Liver (tissue), 9 donors: Measurements from ENCODE around the gene LUC7L3. TPM values are rescaled to one million over a fixed set of nuclear protein-coding genes. Genes with fewer than 3 reads are reported as not detected.

Experiments used
- DNase-seq: peaks from one replicate; pipeline ENCODE4 v3.0.0-alpha.2; 2017; ENCODE audit warnings: low spot score
- H3K27ac ChIP-seq, 2 donors: one replicate each; pipeline ENCODE4 v1.7.0; 2013; ENCODE audit warnings: inconsistent platforms in 2 of 2, low read length in 2 of 2, control low read depth in 1 of 2, low read depth in 1 of 2, mild to moderate bottlenecking in 1 of 2
- H3K27me3 ChIP-seq, 4 donors: one replicate each; pipeline versions ENCODE4 v1.6.1 to v1.7.0; 2013; ENCODE audit warnings: low read length in 3 of 4, inconsistent platforms in 1 of 4, mild to moderate bottlenecking in 1 of 4, moderate library complexity in 1 of 4; ENCODE audit not compliant: control insufficient read depth in 4 of 4, insufficient read depth in 4 of 4
- H3K36me3 ChIP-seq, 4 donors: one replicate each; pipeline versions ENCODE4 v1.6.1 to v1.7.0; 2013; ENCODE audit warnings: low read length in 3 of 4, mild to moderate bottlenecking in 3 of 4, low read depth in 1 of 4, moderate library complexity in 1 of 4; ENCODE audit not compliant: control insufficient read depth in 4 of 4, insufficient read depth in 3 of 4
- H3K4me1 ChIP-seq, 4 donors: one replicate each; pipeline versions ENCODE4 v1.6.1 to v1.7.0; 2013; ENCODE audit warnings: low read length in 3 of 4, mild to moderate bottlenecking in 3 of 4, moderate library complexity in 1 of 4; ENCODE audit not compliant: control insufficient read depth in 4 of 4, insufficient read depth in 4 of 4
- H3K4me3 ChIP-seq, 3 donors: one replicate each; pipeline versions ENCODE4 v1.6.1 to v1.7.0; 2013; ENCODE audit warnings: low read length in 3 of 3, control low read depth in 1 of 3, low read depth in 1 of 3, mild to moderate bottlenecking in 1 of 3
- H3K9ac ChIP-seq, 2 donors: one replicate each; pipeline ENCODE4 v1.7.0; 2013; ENCODE audit warnings: low read length in 2 of 2, mild to moderate bottlenecking in 2 of 2, moderate library complexity in 2 of 2, control low read depth in 1 of 2, low read depth in 1 of 2
- H3K9me3 ChIP-seq, 4 donors: one replicate each; pipeline versions ENCODE4 v1.6.1 to v1.7.0; 2013; ENCODE audit warnings: low read length in 3 of 4; ENCODE audit not compliant: control insufficient read depth in 4 of 4
- ATF3 ChIP-seq: IDR thresholded peaks from 2 replicates; pipeline ENCODE4 v1.6.1; 2016; ENCODE audit warnings: antibody characterized with exemption
- CTCF ChIP-seq: fragments of 150-350 bp; IDR thresholded peaks from 2 replicates; pipeline ENCODE4 v1.5.1; 2017; ENCODE audit warnings: improper control_type of control experiment, low read depth, low read length; ENCODE audit not compliant: missing input control
- EGR1 ChIP-seq, 2 donors: IDR thresholded peaks; 2 replicates each; pipeline ENCODE4 v1.6.1; 2016 to 2018; ENCODE audit warnings: antibody characterized with exemption in 2 of 2, low read depth in 2 of 2
- FOXA1 ChIP-seq: IDR thresholded peaks from 2 replicates; pipeline ENCODE4 v1.6.1; 2016; ENCODE audit warnings: antibody characterized with exemption
- FOXA2 ChIP-seq: IDR thresholded peaks from 2 replicates; pipeline ENCODE4 v1.6.1; 2016; ENCODE audit warnings: antibody characterized with exemption
- GABPA ChIP-seq, 2 donors: IDR thresholded peaks in 1 of 2; conservative IDR thresholded peaks in 1 of 2; 2 replicates each; pipeline ENCODE4 v1.6.1; 2016; ENCODE audit warnings: antibody characterized with exemption in 2 of 2, mild to moderate bottlenecking in 1 of 2, moderate library complexity in 1 of 2
- HNF4A ChIP-seq, 2 donors: conservative IDR thresholded peaks; 2 replicates each; pipeline ENCODE4 v1.6.1; 2016; ENCODE audit warnings: antibody characterized with exemption in 2 of 2, mild to moderate bottlenecking in 2 of 2
- HNF4G ChIP-seq: IDR thresholded peaks from 2 replicates; pipeline ENCODE4 v1.6.1; 2016; ENCODE audit warnings: antibody characterized with exemption
- JUND ChIP-seq, 2 donors: IDR thresholded peaks; 2 replicates each; pipeline ENCODE4 v1.6.1; 2016; ENCODE audit warnings: antibody characterized with exemption in 2 of 2
- MAX ChIP-seq: IDR thresholded peaks from 2 replicates; pipeline ENCODE4 v1.6.1; 2016; ENCODE audit warnings: antibody characterized with exemption
- NR2F2 ChIP-seq: IDR thresholded peaks from 2 replicates; pipeline ENCODE4 v1.6.1; 2016; ENCODE audit warnings: antibody characterized with exemption
- REST ChIP-seq: IDR thresholded peaks from 2 replicates; pipeline ENCODE4 v1.6.1; 2016; ENCODE audit warnings: antibody characterized with exemption, mild to moderate bottlenecking
- RXRA ChIP-seq, 2 donors: IDR thresholded peaks; 2 replicates each; pipeline ENCODE4 v1.6.1; 2017 to 2018; ENCODE audit warnings: antibody characterized with exemption in 2 of 2, mild to moderate bottlenecking in 1 of 2
- TAF1 ChIP-seq: conservative IDR thresholded peaks from 2 replicates; pipeline ENCODE4 v1.6.1; 2016; ENCODE audit warnings: antibody characterized with exemption, mild to moderate bottlenecking
- YY1 ChIP-seq: IDR thresholded peaks from 2 replicates; pipeline ENCODE4 v1.6.1; 2016; ENCODE audit warnings: antibody characterized with exemption, mild to moderate bottlenecking
- ZBTB33 ChIP-seq: IDR thresholded peaks from 2 replicates; pipeline ENCODE4 v1.6.1; 2016; ENCODE audit warnings: antibody characterized with exemption
- WGBS: extraction: QIAGEN DNeasy Blood & Tissue Kit; methylation state at CpG from one replicate; pipeline ENCODE4 v1.1.7; 2013; 5-methylcytosine and 5-hydroxymethylcytosine counted together
- polyA plus RNA-seq, 2 donors: library from polyadenylated mRNA; stranded (reverse) in 1 of 2; unstranded in 1 of 2; fragments of 200-250 nt in 1 of 2; fragments of >200 nt in 1 of 2; fragmentation: Nextera tagmentation in 1 of 2; extraction: Ambion mirVana in 1 of 2; gene quantifications; one replicate each; pipeline versions ENCODE4 v1.2.1 to v1.2.3, GENCODE V29; 2013 to 2015
- total RNA-seq, 2 donors: library from RNA; depleted of rRNA; stranded (reverse); fragments of >200 nt; gene quantifications; one replicate each; pipeline ENCODE4 v1.2.3, GENCODE V29; 2014
- donor health status: healthy.
- donor health status: healthy.
- donor health status: healthy.
- donor health status: healthy.
- donor health status: healthy.

The LUC7L3 gene
- total and polyA plus RNA-seq, 4 donors, result 15.5 to 126 (median 26.2) TPM

DNA sequence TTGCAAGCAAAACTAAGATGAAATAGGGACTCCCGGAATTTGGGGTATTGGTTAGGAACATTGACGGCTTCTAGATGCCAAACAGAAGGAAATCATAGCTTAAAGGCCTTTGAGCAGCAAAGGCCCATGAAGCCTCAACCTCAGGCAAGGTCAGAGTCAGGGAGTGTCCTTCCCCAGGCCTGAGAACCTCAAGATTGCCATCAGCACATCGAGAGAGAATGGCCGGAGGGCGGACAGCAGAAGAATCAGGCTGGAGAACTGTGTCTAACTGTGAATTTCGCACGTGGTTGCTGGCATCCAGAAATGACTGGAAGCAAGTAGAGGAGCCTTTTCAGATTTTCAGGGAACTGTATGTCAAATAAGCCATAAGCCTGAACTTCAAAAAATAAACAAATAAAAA, 72.7 kb downstream of the LUC7L3 start:
- no peaks in the 10 kb centered on the region for H3K4me1 ChIP-seq
- H3K27ac ChIP-seq, result no peak overlapping the region
- no peaks in the 10 kb centered on the region for H3K36me3 ChIP-seq
- no peak for TF ChIP-seq JUND (IDR thresholded peaks at IDR 0.05)
- no peak for TF ChIP-seq YY1
- no peak for TF ChIP-seq RXRA (IDR thresholded peaks at IDR 0.05)
- TF ChIP-seq FOXA2, result no peak
- no peak for TF ChIP-seq HNF4G
- no peak for TF ChIP-seq CTCF
- no peak for TF ChIP-seq REST
- no peak for TF ChIP-seq ATF3
- no peak for TF ChIP-seq TAF1
- TF ChIP-seq GABPA (IDR thresholded peaks at IDR 0.05 in 1 of 2, conservative IDR thresholded peaks at IDR 0.05 in 1 of 2), result no peak
- H3K4me3 ChIP-seq, result no peak overlapping the region
- no peaks in the 10 kb centered on the region for H3K27me3 ChIP-seq
- H3K9ac ChIP-seq, result no peak overlapping the region
- H3K9me3 ChIP-seq, result no peaks in the 10 kb centered on the region
- WGBS, result 95% methylated on average over 7 of the region's 7 CpGs
- no peak for DNase-seq

DNA sequence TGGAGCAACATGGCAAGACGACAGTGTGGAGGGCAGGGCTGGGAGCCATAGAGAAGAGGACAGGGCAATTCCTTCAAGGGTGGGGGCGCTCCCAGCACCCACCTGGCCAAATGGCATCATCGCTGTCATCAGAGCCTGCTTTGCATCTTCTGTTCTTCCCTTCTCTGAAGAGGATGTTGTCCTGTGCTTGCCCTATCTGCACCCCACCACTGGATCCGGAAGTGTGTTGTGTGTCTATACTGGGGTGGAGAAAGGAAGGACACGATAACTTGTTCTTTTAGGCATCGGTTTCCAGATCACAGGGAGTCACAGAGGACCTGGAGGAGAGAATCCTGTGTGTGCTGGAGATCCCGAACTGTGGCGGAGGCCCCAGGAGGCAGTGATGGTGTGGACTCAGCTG, 73.6 kb downstream of the LUC7L3 start:
- H3K36me3 ChIP-seq, result no peaks in the 10 kb centered on the region
- no peaks in the 10 kb centered on the region for H3K9me3 ChIP-seq
- no peak overlapping the region for H3K9ac ChIP-seq
- H3K27ac ChIP-seq, result no peak overlapping the region
- TF ChIP-seq FOXA1 (no peak), ZBTB33 (no peak), MAX (no peak), GABPA (IDR thresholded peaks at IDR 0.05 in 1 of 2, conservative IDR thresholded peaks at IDR 0.05 in 1 of 2) (no peak), JUND (IDR thresholded peaks at IDR 0.05) (no peak), FOXA2 (no peak), HNF4A (conservative IDR thresholded peaks at IDR 0.05) (no peak), NR2F2 (no peak), EGR1 (IDR thresholded peaks at IDR 0.05; ENCODE audit: low read depth in 2 of 2) (no peak)
- DNase-seq, result no peak
- no peaks in the 10 kb centered on the region for H3K27me3 ChIP-seq
- 90% methylated on average over 8 of the region's 8 CpGs for WGBS
- H3K4me1 ChIP-seq, result no peaks in the 10 kb centered on the region
- H3K4me3 ChIP-seq, result no peak overlapping the region
